ENCODE data around the gene PNMA8C. TPM values are rescaled to one million over a fixed set of nuclear protein-coding genes. Genes with fewer than 3 reads are reported as not detected.
"Not testable (repeated sequence)": the region's sequence is repeated elsewhere in the genome, so short reads cannot be mapped to it uniquely, and the experiment has no call there.

PNMA8C gene
- total RNA-seq, 1 donor from 2014 or later: 1.4 TPM

DNA sequence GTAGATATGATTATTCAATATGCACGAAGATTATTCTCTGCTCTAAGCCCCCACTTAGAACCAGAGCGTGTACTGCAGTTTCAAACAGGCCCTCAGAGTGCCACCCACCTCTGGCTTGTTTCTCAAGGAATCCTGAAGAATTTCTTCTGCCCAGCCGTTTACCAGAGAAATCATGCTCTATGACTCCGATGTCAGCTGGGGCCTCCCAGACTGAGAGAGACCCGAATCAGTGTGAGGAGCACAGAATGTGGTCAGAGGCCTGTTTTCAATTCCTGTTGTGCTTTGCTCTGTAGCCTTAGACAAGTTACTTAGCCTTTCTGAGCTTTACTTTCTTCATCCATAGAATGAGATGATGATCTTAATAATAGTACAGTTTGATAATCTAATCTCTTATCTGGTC is 5.5 kb downstream of the PNMA8C start:
- DNase-seq (ENCODE audit: low read depth, low spot score): no peak
- Mint-ChIP-seq H3K4me1 (peaks cover 19% of the 10 kb centered on the region), H3K36me3 (ENCODE audit: low read depth) (no peaks in the 10 kb centered on the region), H3K27ac (ENCODE audit: unreplicated experiment) (no peak overlapping the region), H3K4me3 (peak overlapping the region; percentile 41), H3K9me3 (no peaks in the 10 kb centered on the region), H3K27me3 (ENCODE audit: low read depth) (no peaks in the 10 kb centered on the region)
- TF ChIP-seq, protein P1, sequence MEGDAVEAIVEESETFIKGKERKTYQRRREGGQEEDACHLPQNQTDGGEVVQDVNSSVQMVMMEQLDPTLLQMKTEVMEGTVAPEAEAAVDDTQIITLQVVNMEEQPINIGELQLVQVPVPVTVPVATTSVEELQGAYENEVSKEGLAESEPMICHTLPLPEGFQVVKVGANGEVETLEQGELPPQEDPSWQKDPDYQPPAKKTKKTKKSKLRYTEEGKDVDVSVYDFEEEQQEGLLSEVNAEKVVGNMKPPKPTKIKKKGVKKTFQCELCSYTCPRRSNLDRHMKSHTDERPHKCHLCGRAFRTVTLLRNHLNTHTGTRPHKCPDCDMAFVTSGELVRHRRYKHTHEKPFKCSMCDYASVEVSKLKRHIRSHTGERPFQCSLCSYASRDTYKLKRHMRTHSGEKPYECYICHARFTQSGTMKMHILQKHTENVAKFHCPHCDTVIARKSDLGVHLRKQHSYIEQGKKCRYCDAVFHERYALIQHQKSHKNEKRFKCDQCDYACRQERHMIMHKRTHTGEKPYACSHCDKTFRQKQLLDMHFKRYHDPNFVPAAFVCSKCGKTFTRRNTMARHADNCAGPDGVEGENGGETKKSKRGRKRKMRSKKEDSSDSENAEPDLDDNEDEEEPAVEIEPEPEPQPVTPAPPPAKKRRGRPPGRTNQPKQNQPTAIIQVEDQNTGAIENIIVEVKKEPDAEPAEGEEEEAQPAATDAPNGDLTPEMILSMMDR (conservative IDR thresholded peaks at IDR 0.05): no peak

DNA sequence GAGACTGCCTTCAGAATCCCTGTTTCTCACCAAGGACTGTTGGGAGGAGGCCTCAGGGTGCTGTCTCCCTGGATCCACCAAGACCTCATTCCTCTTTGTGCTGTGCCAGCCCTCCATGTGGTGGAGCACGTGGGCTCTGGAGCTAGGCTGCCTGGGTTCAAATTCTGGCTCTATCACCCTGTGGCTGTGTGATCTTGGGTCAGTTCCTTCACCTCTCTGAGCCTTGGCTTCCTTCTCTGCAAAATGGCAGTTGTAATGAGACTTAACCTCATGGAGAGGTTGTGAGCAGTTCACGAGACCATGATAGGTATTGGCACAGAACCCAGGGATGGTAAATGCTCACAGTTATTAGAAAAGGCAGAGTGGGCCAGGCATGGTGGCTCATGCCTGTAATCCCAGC is 6.4 kb downstream of the PNMA8C start:
- Mint-ChIP-seq H3K27ac (ENCODE audit: unreplicated experiment) (no peak overlapping the region), H3K4me1 (peaks cover 16% of the 10 kb centered on the region), H3K36me3 (ENCODE audit: low read depth) (no peaks in the 10 kb centered on the region), H3K27me3 (ENCODE audit: low read depth) (no peaks in the 10 kb centered on the region), H3K4me3 (no peak overlapping the region), H3K9me3 (no peaks in the 10 kb centered on the region)
- DNase-seq (ENCODE audit: low read depth, low spot score): no peak
- TF ChIP-seq, protein P1 (conservative IDR thresholded peaks at IDR 0.05): no peak

DNA sequence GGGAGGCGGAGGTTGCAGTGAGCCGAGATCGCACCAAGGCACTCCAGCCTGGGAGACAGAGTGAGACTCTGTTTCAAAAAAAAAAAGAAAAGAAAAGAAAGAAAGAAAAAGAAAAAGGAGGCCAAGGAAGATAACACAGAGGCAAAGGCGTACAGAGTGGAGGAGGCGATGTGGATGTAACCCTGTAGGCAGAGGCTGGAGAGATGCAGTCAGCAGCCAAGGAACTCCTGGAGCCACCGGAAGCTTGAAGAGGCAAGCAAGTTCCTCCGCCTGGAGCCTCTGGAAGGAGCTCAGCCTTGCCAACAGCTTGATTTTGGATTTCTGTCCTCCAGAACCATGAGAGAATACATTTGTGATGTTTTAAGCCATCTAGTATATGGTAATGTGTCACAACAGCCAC is 8.7 kb downstream of the PNMA8C start:
- no peaks in the 10 kb centered on the region for H3K36me3 Mint-ChIP-seq (ENCODE audit: low read depth)
- H3K27ac Mint-ChIP-seq (ENCODE audit: unreplicated experiment): no peak overlapping the region
- TF ChIP-seq, protein P1 (conservative IDR thresholded peaks at IDR 0.05): no peak
- H3K27me3 Mint-ChIP-seq (ENCODE audit: low read depth): no peaks in the 10 kb centered on the region
- peaks cover 21% of the 10 kb centered on the region for H3K4me1 Mint-ChIP-seq
- H3K4me3 Mint-ChIP-seq: no peak overlapping the region
- H3K9me3 Mint-ChIP-seq: no peaks in the 10 kb centered on the region
- DNase-seq (ENCODE audit: low read depth, low spot score): no peak

DNA sequence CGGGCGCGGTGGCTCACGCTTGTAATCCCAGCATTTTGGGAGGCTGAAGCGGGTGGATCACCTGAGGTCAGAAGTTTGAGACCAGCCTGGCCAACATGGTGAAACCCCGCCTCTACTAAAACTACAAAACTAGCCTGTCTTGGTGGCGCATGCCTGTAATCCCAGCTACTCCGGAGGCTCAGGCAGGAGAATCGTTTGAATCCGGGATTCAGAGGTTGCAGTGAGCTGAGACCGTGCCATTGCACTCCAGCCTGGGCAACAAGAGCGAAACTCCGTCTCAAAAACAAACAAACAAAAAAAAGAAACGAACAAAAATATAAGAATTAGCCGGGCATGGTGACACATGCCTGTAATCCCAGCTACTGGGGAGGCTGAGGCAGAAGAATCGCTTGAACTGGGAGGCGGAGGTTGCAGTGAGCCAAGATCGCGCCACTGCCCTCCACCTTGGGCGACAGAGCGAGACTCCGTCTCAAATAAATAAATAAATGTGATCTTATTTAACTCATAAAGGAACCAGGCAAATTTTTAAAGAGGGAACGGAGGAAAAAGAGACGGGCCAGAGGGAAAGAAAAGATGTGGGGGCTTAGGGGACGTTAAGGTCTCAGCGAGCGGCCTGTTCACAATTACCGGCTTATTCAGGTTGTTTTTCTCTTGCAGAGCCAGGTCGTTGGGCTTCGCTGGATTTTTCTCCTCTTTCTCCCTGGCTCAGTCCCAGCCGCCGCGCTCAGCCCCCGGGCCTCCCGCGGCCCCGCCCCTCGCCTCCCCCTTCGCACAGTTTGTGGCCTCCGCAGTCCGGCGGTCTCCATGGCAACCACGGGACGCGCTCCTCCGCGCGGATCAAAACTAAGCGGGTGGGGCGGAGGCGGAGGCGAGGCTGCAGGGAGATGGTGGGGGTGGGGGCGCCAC is 12.7 kb downstream of the PNMA8C start:
- peaks cover 52% of the 10 kb centered on the region for H3K4me1 Mint-ChIP-seq
- not testable (repeated sequence) for H3K9me3 Mint-ChIP-seq; H3K36me3 Mint-ChIP-seq (ENCODE audit: low read depth); H3K27me3 Mint-ChIP-seq (ENCODE audit: low read depth)
- peak; percentile 91 for DNase-seq (ENCODE audit: low read depth, low spot score)
- peak overlapping the region; percentile 86 for H3K4me3 Mint-ChIP-seq
- H3K27ac Mint-ChIP-seq (ENCODE audit: unreplicated experiment): peak overlapping the region; percentile 78

DNA sequence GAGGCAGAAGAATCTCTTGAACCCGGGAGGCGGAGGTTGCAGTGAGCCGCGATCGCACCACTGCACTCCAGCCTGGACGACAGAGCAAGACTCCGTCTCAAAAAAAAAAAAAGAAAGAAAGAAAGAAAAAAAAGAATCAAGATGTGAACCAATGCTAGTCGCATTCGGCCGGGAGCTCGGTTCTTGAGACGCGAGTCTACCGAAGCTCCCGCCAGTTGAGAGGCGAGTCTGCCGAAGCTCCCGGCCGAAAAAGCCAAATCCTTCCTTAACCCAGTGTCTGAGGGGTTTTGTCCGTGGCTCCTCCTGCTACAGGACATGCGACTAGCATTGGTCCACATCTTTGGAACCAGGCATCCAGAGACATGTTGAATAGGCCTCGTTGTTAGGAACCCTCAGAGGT is 13.8 kb downstream of the PNMA8C start:
- peaks cover 61% of the 10 kb centered on the region for H3K4me1 Mint-ChIP-seq
- H3K27ac Mint-ChIP-seq (ENCODE audit: unreplicated experiment); H3K4me3 Mint-ChIP-seq; DNase-seq (ENCODE audit: low read depth, low spot score); H3K27me3 Mint-ChIP-seq (ENCODE audit: low read depth); H3K36me3 Mint-ChIP-seq (ENCODE audit: low read depth); H3K9me3 Mint-ChIP-seq: not testable (repeated sequence)

DNA sequence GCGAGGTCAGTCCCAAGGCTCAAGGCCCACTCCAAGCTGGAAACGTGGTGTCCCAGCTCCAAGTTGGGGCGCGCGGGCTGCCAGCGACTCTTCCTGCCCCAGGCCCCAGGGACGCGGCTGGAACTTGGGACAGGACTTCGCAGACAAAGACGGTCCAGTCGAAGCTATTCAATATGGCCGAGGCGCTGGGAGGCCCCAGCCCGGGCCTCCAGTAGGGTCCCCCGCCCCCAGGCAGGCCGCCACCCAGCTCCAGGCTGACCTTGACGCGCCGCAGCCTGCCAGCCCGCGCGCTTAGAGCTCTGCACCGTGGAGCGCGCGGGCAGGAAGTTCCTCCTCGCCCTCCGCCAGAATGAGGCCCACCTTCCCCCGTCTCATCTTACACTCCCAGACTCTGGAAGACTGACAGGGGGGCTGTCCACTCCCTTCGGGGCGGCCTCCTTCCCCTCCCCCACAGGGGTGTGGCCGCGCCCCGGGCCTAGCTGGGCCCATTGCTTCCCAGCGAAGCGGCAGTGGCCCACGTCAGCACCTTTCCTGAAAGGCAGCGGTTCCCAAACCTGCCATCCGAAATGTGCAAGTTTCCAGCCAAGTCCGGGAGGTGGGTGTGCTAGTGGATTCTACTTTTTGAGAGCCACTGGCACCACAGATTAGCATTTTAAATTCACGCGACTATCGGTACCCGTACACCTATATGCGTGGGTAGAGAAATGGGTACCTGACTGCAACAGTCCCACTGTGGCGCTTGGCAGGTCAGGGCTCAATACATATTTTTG is 15.3 kb downstream of the PNMA8C start, which contains the start of gene CCDC8:
CCDC8 (minus strand) TSS at position 303 of the 770 bp plus-strand sequence. CDS start 754 bp downstream, outside the sequence.
- TF ChIP-seq, protein P1 (conservative IDR thresholded peaks at IDR 0.05): no peak

More for the DNA sequence above, 15.3 kb downstream of the PNMA8C start, which contains the start of gene CCDC8:
- peaks cover 69% of the 10 kb centered on the region for H3K4me1 Mint-ChIP-seq
- no peaks in the 10 kb centered on the region for H3K9me3 Mint-ChIP-seq
- peak within 1 kb of the TSS; percentile 96 for H3K4me3 Mint-ChIP-seq
- H3K27me3 Mint-ChIP-seq (ENCODE audit: low read depth): peaks cover 10% of the 10 kb centered on the region
- H3K36me3 Mint-ChIP-seq (ENCODE audit: low read depth): peaks cover 6% of the 10 kb centered on the region
- peak; percentile 78 for DNase-seq (ENCODE audit: low read depth, low spot score)
- H3K27ac Mint-ChIP-seq (ENCODE audit: unreplicated experiment): peak within 1 kb of the TSS; percentile 95

Data from neural crest cell (in vitro differentiated cells).